ENCODE measurements around the gene PSMD1. TPM values are rescaled to one million over a fixed set of nuclear protein-coding genes. Genes with fewer than 3 reads are reported as not detected.

PSMD1 gene
- total RNA-seq, 3 donors from 2014 or later (not counting 1 experiment from before 2014, with no cell fraction given) = 44.1 to 54.9 (median 49.7) TPM

GRCh38 chr2:231163414-231164095 lies 106.9 kb downstream of the PSMD1 start:
- no peak overlapping the region for H3K4me3 Mint-ChIP-seq
- Histone ChIP-seq H3K9me3 (ENCODE audit: control insufficient read depth, insufficient read depth, low read length) (no peaks in the 10 kb centered on the region), H3K27me3 (ENCODE audit: control insufficient read depth, insufficient read depth, low read length) (no peaks in the 10 kb centered on the region), H3K4me3 (ENCODE audit: low read length) (no peak overlapping the region), H3K4me1 (ENCODE audit: control insufficient read depth, insufficient read depth, low read length) (peaks cover 4% of the 10 kb centered on the region), H3K36me3 (ENCODE audit: control insufficient read depth, insufficient read depth, low read length) (peaks cover 47% of the 10 kb centered on the region), H3K27ac (ENCODE audit: low read length) (no peak overlapping the region)
- no peaks in the 10 kb centered on the region for H3K9me3 Mint-ChIP-seq
- no peak for ATAC-seq
- H3K4me1 Mint-ChIP-seq = no peaks in the 10 kb centered on the region
- H3K36me3 Mint-ChIP-seq = peaks cover 23% of the 10 kb centered on the region
- 98% methylated on average over 4 of the region's 4 CpGs for WGBS (ENCODE audit: insufficient coverage)
- DNase-seq = no peak
- intact Hi-C loops (cut with micrococcal nuclease) = no loop called here
- no peak for TF ChIP-seq CTCF (IDR thresholded peaks at IDR 0.05)
- no peak overlapping the region for H3K27ac Mint-ChIP-seq
- H3K27me3 Mint-ChIP-seq (ENCODE audit: low read depth in 2 of 2) = no peaks in the 10 kb centered on the region

GRCh38 chr2:231167745-231168459 lies 111.2 kb downstream of the PSMD1 start:
- WGBS (ENCODE audit: insufficient coverage) = 92% methylated on average over 3 of the region's 6 CpGs
- Mint-ChIP-seq H3K9me3 (no peaks in the 10 kb centered on the region), H3K36me3 (peaks cover 39% of the 10 kb centered on the region), H3K27ac (no peak overlapping the region), H3K4me1 (no peaks in the 10 kb centered on the region), H3K27me3 (ENCODE audit: low read depth in 2 of 2) (no peaks in the 10 kb centered on the region), H3K4me3 (no peak overlapping the region)
- H3K4me1 ChIP-seq (ENCODE audit: control insufficient read depth, insufficient read depth, low read length) = no peaks in the 10 kb centered on the region
- no peak overlapping the region for H3K4me3 ChIP-seq (ENCODE audit: low read length)
- H3K27me3 ChIP-seq (ENCODE audit: control insufficient read depth, insufficient read depth, low read length) = no peaks in the 10 kb centered on the region
- intact Hi-C loops (cut with micrococcal nuclease) = no loop called here
- H3K9me3 ChIP-seq (ENCODE audit: control insufficient read depth, insufficient read depth, low read length) = no peaks in the 10 kb centered on the region
- H3K36me3 ChIP-seq (ENCODE audit: control insufficient read depth, insufficient read depth, low read length) = peaks cover 61% of the 10 kb centered on the region
- no peak for TF ChIP-seq CTCF (IDR thresholded peaks at IDR 0.05)
- DNase-seq = no peak
- no peak for ATAC-seq
- no peak overlapping the region for H3K27ac ChIP-seq (ENCODE audit: low read length)

GRCh38 chr2:231168460-231169139 lies 111.9 kb downstream of the PSMD1 start:
- DNase-seq (no peak), ATAC-seq (no peak)
- Histone ChIP-seq H3K4me1 (ENCODE audit: control insufficient read depth, insufficient read depth, low read length) (no peaks in the 10 kb centered on the region), H3K36me3 (ENCODE audit: control insufficient read depth, insufficient read depth, low read length) (peaks cover 64% of the 10 kb centered on the region), H3K4me3 (ENCODE audit: low read length) (no peak overlapping the region), H3K27me3 (ENCODE audit: control insufficient read depth, insufficient read depth, low read length) (no peaks in the 10 kb centered on the region), H3K9me3 (ENCODE audit: control insufficient read depth, insufficient read depth, low read length) (no peaks in the 10 kb centered on the region), H3K27ac (ENCODE audit: low read length) (no peak overlapping the region)
- Mint-ChIP-seq H3K27ac (no peak overlapping the region), H3K4me3 (no peak overlapping the region), H3K9me3 (no peaks in the 10 kb centered on the region), H3K36me3 (peaks cover 39% of the 10 kb centered on the region), H3K4me1 (no peaks in the 10 kb centered on the region), H3K27me3 (ENCODE audit: low read depth in 2 of 2) (no peaks in the 10 kb centered on the region)
- TF ChIP-seq CTCF (IDR thresholded peaks at IDR 0.05) = no peak
- WGBS (ENCODE audit: insufficient coverage) = 93% methylated on average over 2 of the region's 4 CpGs
- intact Hi-C loops (cut with micrococcal nuclease) = no loop called here

Data from natural killer cell (primary cell).